HG03097 (cell line): Measurements from ENCODE around the gene CCR2.
"Not testable (repeated sequence)": the region's sequence is repeated elsewhere in the genome, so short reads cannot be mapped to it uniquely, and the experiment has no call there.

Experiments
- ATAC-seq: cut with Tn5 transposase; IDR thresholded peaks from one replicate; pipeline ENCODE4 v1.9.1; 2021; ENCODE audit not compliant: unreplicated experiment, low FRiP score

The CCR2 gene

GRCh38 chr3:46399557-46399956, 45.6 kb downstream of the CCR2 start:
- ATAC-seq: no peak

GRCh38 chr3:46400000-46400734, 46.3 kb downstream of the CCR2 start:
- ATAC-seq: no peak

DNA sequence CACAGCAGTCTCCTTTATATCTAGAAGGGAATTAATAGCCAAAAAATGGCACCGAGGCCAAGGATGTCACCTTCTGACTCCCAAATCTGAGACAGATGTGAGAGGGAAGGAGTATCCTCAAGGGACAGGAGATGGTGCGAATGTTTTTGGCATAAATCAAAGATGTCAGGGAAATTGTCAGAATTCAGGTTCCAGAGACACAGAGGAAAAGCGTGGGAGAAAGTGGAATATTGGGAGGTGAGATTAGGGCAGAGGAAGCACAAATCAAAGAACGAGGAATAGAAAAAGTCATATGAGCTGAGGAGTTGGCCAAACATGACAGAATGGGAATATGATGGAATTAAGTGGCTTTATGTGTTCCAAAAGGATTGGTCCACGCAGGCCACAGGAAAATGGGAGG, 46.9 kb downstream of the CCR2 start:
- ATAC-seq: no peak

GRCh38 chr3:46401579-46401978, 47.7 kb downstream of the CCR2 start:
- no peak for ATAC-seq

- not testable (repeated sequence) for ATAC-seq
These were observed 49.0 kb downstream of the CCR2 start for GRCh38 chr3:46402902-46403301.

- ATAC-seq: no peak
These were observed 51.5 kb downstream of the CCR2 start for GRCh38 chr3:46405301-46406019.

DNA sequence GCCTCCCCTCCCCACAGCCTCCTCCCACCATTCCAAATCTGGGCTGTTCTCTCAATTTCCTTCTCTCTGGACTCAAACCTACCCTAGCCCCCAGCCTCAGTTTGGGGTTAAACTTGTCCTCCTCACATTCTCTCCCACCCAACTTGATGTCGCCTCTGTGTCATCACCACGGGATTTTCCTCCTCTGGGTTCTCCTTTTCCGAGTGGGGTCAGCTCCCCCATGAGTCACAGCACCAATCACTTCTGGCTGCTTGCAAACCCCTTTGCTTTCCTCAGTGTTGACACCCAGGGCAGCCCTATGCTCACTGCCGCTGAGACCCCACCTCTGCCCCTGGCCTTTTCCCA, 52.5 kb downstream of the CCR2 start:
- ATAC-seq: no peak

- ATAC-seq: no peak
These were observed 53.1 kb downstream of the CCR2 start, which contains the start of the genes CCR5AS and CCRL2 for GRCh38 chr3:46406788-46407611. CCR5AS (minus strand) TSS chr3:46407066. CCRL2 (plus strand) TSS chr3:46407259; CDS start chr3:46408080, 821 bp downstream.

DNA sequence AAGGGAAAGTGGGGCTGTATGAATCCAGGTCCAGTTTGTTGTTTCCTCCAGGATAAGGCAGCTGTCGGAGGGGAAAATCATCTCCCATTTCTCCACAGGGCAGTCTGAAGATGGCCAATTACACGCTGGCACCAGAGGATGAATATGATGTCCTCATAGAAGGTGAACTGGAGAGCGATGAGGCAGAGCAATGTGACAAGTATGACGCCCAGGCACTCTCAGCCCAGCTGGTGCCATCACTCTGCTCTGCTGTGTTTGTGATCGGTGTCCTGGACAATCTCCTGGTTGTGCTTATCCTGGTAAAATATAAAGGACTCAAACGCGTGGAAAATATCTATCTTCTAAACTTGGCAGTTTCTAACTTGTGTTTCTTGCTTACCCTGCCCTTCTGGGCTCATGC, 54.1 kb downstream of the CCR2 start:
- no peak for ATAC-seq

- no peak for ATAC-seq
These were observed 54.9 kb downstream of the CCR2 start for GRCh38 chr3:46408853-46409252.

DNA sequence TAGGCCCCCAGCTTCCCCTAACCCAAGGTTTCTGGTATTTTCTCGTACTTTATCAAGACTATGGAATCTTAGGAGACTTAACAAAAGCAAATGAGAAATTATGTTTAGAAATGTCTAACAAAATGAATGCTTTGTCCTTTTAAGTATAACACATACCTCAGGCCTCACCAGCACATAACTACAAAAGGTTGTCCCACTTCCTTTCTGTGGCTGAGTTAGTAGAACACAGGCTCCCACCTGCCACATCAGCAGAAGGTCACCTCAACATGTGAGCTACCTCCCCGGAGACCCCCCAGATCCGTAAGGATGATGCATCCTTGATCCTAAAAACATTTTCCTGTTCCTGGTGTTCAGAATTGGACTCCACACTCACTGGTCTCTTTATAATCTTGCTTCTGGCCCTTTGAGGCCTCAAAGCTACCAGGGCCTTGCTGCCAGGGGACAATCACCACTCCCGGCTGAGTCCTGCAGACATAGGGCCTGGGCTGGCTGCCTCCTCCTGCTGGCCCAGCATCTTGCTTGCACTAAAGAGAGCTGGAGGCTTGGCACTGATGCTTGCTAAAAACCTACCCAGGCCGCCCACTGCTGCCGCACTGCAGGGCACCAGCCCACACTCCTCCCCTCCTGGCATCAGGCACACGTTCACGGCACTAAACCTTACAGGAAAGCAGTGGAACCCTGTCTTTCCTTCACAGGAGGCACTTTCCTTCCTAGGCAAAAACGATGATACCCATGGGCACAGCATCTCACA, 56.0 kb downstream of the CCR2 start:
- ATAC-seq: no peak
